Stimulated activated CD4-positive, alpha-beta T cell treated with anti-CD3 and anti-CD28 coated beads, Interleukin-2, amount 100 ng/mL, for 48 hours (primary cell): Measurements from ENCODE around the gene DARS1.
"Not testable (repeated sequence)": the region's sequence is repeated elsewhere in the genome, so short reads cannot be mapped to it uniquely, and the experiment has no call there.

Experiments
- DNase-seq, 2 donors: peaks; one replicate each; pipeline ENCODE4 v3.0.0-alpha.2; 2020

DARS1 gene

GRCh38 chr2:135936524-135936923 lies 48.9 kb downstream of the DARS1 start:
- no peak for DNase-seq

GRCh38 chr2:135935914-135936313 lies 49.5 kb downstream of the DARS1 start:
- DNase-seq: no peak

- no peak for DNase-seq
These were observed 53.5 kb downstream of the DARS1 start for GRCh38 chr2:135931776-135932443.

DNA sequence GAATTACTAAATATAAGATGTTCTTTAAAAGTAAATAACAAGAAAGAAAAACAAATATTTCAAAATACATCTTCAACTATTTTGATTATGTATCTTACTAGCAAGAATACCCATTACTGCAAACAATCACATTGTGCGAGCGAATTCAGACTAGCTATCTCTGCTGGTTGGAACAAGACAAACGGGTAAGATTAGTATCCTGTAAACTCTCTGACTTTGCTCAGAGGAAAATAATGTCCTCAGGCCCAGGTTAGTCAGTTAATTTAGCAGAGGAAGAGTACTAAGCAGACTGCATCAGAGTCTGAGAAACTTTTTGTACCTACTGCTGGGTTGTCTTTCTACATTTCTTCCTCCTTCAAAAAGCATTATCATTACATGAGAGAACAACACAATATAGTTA lies 58.8 kb downstream of the DARS1 start:
- no peak for DNase-seq

GRCh38 chr2:135925571-135925970 lies 59.9 kb downstream of the DARS1 start:
- no peak for DNase-seq

- DNase-seq: no peak
These were observed 69.2 kb downstream of the DARS1 start for GRCh38 chr2:135916207-135916606.

DNA sequence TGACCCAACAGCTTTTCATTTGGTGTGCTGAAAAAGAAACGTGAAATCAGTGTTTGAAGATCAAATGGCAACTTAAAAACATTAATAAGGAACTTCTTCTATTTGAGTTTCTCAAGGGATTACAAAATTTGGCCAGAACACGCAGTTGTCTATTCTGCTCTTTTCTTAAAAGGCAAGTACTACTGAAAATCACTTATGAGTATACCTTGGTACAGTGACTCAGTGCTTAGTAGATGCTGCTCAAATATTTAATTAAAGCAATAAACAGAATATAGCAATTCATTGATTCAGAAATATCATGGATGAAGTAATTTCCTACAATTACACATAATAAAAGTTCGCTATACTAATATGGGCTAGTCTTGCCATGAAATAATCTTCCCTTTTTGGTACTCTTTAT lies 70.9 kb downstream of the DARS1 start:
- no peak for DNase-seq

- DNase-seq: peak; percentile 46 to 47
These were observed 71.6 kb downstream of the DARS1 start for GRCh38 chr2:135913727-135914365.

DNA sequence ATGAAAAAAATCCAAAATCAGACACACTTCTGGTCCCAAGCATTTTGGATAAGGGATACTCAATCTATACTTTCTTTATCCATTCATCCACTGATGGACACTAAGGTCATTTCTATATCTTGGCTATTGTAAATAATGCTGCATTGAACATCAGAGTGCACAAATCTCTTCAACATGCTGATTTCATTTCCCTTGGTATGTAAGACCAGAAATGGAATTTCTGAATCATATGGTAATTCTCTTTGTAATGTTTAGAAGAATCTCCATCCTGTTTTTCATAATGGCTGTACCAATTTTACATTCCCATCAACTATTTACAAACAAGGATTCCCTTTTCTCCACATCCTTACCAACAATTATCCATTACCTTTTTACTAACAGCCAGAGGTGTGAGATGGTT lies 75.5 kb downstream of the DARS1 start:
- DNase-seq: no peak

DNA sequence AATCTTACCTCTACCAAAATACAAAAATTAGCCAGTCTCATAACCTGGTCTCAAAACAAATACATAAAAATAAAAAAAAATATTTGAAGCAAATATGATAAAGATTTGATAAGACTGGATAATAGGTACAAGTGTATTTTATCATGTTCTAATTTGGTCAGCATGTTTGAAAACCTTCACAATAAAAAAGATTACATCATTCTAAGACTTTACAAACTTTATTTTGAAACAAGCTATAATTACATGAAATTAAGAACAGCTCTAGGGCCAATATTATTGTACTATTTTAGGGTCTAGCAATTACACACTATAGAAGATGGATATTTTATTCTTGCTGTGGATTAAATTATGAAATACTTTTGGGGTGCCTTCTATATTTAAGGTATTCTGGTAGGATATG lies 79.7 kb downstream of the DARS1 start:
- DNase-seq: no peak

GRCh38 chr2:135904341-135904989 lies 81.0 kb downstream of the DARS1 start:
- no peak for DNase-seq

- no peak for DNase-seq
These were observed 81.8 kb downstream of the DARS1 start for GRCh38 chr2:135903650-135904049.

DNA sequence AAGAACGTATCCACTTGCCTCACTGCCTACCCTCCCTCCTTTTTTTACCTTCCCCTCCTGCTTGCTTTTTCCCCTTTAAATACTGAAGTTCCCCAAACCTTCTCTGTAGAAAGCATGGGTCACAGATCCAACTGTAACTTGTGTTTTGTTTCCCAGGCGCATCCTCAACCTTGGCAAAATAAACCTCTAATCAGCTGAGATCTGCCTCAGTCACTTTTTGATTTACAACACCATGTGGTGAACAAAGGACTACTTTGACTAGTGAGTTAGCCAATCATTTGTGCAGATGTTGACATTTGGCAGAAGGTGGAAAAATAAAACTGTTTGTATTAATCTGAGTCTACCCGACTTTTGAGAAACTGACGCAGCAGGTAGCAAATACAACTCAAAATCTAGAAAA lies 85.9 kb downstream of the DARS1 start:
- DNase-seq: no peak

- no peak for DNase-seq
These were observed 87.1 kb downstream of the DARS1 start for GRCh38 chr2:135898234-135898786.

- DNase-seq: no peak
These were observed 90.5 kb downstream of the DARS1 start for GRCh38 chr2:135894930-135895329.

GRCh38 chr2:135893374-135893794 lies 92.0 kb downstream of the DARS1 start:
- no peak for DNase-seq

- no peak for DNase-seq
These were observed 94.6 kb downstream of the DARS1 start for GRCh38 chr2:135890835-135891234.

DNA sequence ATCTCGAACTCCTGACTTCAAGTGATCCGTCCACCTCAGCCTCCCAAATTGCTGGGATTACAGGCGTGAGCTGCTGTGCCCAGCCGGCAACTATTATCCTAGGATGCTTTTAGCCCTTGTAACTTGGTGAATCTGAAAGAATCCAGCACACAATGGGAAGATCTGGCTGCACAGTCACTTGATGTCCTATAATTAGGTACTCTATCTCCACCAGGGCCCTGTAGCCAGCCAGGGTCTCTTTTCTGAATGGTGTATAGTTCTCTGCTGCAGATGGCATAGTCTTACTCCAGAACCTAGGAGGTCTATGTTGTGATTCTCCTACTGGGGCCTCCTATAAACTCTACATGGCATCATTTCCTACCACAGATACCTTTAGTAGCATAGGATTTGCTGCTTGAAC lies 95.3 kb downstream of the DARS1 start:
- DNase-seq: no peak

- DNase-seq: not testable (repeated sequence)
These were observed 96.8 kb downstream of the DARS1 start for GRCh38 chr2:135888587-135888986.

GRCh38 chr2:135885709-135886108 lies 99.7 kb downstream of the DARS1 start:
- no peak for DNase-seq

GRCh38 chr2:135882415-135882814 lies 103.0 kb downstream of the DARS1 start:
- DNase-seq: no peak

DNA sequence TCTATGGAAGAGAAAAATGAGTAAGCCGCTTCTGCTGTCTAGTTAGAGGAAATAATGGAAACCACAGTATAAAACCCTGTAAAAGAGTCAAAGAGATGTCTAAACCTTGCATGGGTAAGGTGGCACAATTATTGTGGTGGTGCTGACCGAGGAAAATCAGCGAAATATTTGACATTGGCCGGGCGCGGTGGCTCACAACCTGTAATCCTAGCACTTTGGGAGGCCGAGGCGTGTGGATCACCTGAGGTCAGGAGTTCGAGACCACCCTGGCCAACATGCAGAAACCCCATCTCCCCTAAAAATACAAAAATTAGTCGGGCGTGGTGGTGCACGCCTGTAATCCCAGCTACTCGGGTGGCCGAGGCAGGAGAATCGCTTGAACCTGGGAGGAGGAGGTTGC lies 108.7 kb downstream of the DARS1 start:
- not testable (repeated sequence) for DNase-seq

DNA sequence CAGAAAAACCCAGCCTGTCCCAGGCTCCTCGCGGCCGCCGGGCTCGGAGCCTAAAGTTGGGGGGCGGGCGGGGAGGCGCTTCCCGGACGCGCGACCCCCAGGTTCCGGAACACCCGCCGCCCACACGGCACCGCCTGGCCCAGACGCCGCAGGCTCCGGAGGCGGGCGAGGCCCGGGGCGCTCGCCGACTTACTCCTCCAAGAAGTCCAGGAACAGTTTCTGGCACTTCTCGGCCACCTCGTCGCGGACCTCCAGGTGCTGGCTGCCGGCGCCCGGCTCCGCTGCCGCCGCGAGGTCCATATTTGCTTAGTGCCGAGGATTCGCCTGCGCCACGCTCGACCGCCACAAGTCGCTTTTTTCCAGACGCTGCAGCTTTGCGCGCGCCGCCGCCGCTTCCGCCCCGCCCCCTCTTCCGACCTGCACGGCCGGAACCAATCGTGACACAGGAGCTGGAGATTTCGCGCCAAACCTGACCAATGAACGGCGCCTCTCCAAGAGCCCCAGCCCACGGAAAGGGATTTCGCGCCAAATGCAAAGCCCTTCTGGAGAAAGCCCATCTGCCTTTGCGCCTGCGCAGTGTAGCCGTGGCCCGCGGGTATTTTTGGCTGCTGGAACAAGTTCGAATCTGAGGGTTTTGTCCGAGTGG lies 109.2 kb downstream of the DARS1 start, which contains the start of gene MCM6:
TSS of gene MCM6 (minus strand) at position 378 of the 646 bp plus-strand sequence. CDS start at position 300, 78 bp downstream.
- DNase-seq: peak; percentile 98
